ENCODE results near the gene TMEM18.

DNA sequence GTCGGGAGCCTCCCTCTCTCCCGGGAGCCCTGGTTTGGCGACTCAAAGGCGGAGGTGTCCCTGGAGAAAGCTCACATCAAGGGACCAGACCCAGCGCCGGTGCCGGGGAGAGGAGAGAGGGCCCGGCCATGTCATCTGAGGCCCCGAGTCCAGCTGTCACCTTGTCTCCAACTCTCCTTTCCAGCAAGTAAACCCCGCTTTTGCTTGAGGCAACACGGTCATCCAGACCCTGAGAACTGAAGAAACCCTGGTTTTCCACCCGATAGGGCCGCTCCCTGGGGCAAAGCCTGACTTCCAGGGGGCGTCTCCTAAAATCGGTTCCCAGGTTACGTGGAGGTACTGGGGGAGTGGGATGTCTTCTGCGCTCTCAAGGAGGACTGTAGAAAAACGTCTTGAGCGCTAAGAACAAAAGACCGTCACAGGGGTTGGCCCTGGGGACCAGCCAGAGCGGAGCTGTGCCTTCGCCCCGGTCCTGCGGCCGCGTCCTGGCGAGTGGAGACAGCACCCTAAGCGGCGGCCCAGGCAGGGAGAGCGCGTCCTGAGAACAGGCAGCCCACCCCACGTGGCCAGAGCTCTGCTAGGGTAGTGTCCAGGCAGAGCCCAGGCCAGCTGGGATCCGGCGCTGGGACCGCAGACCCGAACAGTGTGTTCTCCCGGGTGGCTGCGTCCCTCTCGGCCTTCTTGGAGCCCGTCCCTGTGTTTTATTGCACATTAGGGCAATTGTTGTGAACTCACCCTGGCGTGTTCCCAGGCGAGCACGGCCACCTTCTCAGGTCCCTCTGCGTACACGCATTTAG is 55.7 kb downstream of the TMEM18 start:
- TF ChIP-seq, protein P1, sequence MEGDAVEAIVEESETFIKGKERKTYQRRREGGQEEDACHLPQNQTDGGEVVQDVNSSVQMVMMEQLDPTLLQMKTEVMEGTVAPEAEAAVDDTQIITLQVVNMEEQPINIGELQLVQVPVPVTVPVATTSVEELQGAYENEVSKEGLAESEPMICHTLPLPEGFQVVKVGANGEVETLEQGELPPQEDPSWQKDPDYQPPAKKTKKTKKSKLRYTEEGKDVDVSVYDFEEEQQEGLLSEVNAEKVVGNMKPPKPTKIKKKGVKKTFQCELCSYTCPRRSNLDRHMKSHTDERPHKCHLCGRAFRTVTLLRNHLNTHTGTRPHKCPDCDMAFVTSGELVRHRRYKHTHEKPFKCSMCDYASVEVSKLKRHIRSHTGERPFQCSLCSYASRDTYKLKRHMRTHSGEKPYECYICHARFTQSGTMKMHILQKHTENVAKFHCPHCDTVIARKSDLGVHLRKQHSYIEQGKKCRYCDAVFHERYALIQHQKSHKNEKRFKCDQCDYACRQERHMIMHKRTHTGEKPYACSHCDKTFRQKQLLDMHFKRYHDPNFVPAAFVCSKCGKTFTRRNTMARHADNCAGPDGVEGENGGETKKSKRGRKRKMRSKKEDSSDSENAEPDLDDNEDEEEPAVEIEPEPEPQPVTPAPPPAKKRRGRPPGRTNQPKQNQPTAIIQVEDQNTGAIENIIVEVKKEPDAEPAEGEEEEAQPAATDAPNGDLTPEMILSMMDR (IDR thresholded peaks at IDR 0.05): no peak
- TF ChIP-seq POLR2AphosphoS5 (IDR thresholded peaks at IDR 0.05) (no peak), POLR2A (IDR thresholded peaks at IDR 0.05) (no peak)
